HFFc6 (cell line): ENCODE results near the gene KLF3. TPM values are rescaled to one million over a fixed set of nuclear protein-coding genes. Genes with fewer than 3 reads are reported as not detected.
A peak's percentile ranks its signal among the peaks of the same experiment; 100 is the strongest.

Source experiments
- DNase-seq: peaks from one replicate; pipeline ENCODE4 v3.0.0-alpha.2; 2018
- H3K27ac Mint-ChIP-seq: 2 replicates; pipeline ENCODE4 v1.8.0; 2020; ENCODE audit warnings: mild to moderate bottlenecking, mixed read lengths
- H3K27me3 Mint-ChIP-seq: 2 replicates; pipeline ENCODE4 v1.8.0; 2021; ENCODE audit warnings: mild to moderate bottlenecking, moderate library complexity, mixed read lengths; ENCODE audit not compliant: insufficient read depth
- H3K36me3 Mint-ChIP-seq: 2 replicates; pipeline ENCODE4 v1.8.0; 2021; ENCODE audit warnings: low read depth, mixed read lengths
- H3K4me1 Mint-ChIP-seq: 2 replicates; pipeline ENCODE4 v1.8.0; 2020; ENCODE audit warnings: low read depth, mixed read lengths
- H3K4me3 Mint-ChIP-seq: 2 replicates; pipeline ENCODE4 v1.8.0; 2020; ENCODE audit warnings: mild to moderate bottlenecking, moderate library complexity, mixed read lengths
- H3K9me3 Mint-ChIP-seq: 2 replicates; pipeline ENCODE4 v1.8.0; 2020; ENCODE audit warnings: mild to moderate bottlenecking, mixed read lengths
- total RNA-seq, 6 experiments: library from RNA; stranded (reverse); fragmentation: NEBNext Ultra II Directional; extraction: Animal tissue kit (Norgen Biotek cat#: 25700); gene quantifications; 2 replicates in 1 of 6; 3 replicates in 5 of 6; pipeline ENCODE4 v1.2.3, GENCODE V29; 2021
- TF ChIP-seq, protein P1 (sequence below): fragments of 200-600 bp; sonication (generic); IDR thresholded peaks from 2 replicates; pipeline ENCODE4 v1.5.0; 2021; ENCODE audit warnings: antibody characterized with exemption, mild to moderate bottlenecking

The KLF3 gene
- total RNA-seq, 6 experiments from 2014 or later = 10.7 to 17.1 (median 14.0) TPM

DNA sequence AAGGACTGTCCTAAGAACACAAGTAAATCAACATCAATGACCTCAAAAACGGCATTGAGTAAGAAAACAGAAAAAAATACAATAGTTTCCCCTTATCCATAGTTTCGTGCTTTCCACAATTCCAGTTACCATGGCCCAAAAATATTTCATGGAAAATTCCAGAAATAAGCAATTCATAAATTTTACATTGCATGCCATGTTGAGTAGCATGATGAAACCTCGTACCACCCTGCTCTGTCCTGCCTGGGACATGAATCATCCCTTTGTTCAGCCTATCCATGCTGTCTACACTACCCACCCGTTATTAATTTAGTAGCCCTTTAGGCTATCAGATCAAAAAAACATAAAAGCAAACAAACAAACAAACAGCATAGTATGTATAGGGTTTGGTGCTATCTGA is 51.1 kb downstream of the KLF3 start:
- Mint-ChIP-seq H3K36me3 (peaks cover 6% of the 10 kb centered on the region; the same call in 1 of the 2 replicates), H3K4me3 (no peak overlapping the region), H3K9me3 (peaks cover 4% of the 10 kb centered on the region; the same call in 1 of the 2 replicates), H3K27ac (no peak overlapping the region), H3K27me3 (peaks cover 4% of the 10 kb centered on the region), H3K4me1 (peaks cover 17% of the 10 kb centered on the region)
- TF ChIP-seq, protein P1, sequence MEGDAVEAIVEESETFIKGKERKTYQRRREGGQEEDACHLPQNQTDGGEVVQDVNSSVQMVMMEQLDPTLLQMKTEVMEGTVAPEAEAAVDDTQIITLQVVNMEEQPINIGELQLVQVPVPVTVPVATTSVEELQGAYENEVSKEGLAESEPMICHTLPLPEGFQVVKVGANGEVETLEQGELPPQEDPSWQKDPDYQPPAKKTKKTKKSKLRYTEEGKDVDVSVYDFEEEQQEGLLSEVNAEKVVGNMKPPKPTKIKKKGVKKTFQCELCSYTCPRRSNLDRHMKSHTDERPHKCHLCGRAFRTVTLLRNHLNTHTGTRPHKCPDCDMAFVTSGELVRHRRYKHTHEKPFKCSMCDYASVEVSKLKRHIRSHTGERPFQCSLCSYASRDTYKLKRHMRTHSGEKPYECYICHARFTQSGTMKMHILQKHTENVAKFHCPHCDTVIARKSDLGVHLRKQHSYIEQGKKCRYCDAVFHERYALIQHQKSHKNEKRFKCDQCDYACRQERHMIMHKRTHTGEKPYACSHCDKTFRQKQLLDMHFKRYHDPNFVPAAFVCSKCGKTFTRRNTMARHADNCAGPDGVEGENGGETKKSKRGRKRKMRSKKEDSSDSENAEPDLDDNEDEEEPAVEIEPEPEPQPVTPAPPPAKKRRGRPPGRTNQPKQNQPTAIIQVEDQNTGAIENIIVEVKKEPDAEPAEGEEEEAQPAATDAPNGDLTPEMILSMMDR = no peak
- DNase-seq = peak; percentile 7

DNA sequence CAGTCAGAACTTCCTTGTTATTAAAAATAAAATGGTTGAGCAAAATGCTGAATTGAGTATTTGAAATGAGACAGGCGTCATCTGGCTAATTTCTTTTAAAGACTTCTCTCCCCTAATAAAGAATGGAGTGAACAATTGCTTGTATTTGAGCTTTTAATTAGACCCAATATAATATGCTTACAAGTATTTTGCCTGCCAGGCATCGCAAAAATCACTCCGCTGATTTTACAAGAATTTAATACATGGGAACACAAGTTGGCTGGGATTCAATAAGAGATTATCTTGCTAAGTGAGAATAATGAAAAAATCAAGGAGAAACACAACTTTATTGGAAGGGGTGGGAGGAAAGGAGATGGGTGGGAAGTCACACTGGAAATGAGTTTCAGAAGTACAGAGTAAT is 52.3 kb downstream of the KLF3 start:
- Mint-ChIP-seq H3K4me1 (peaks cover 17% of the 10 kb centered on the region), H3K27ac (no peak overlapping the region), H3K9me3 (peaks cover 4% of the 10 kb centered on the region; the same call in 1 of the 2 replicates), H3K36me3 (peaks cover 6% of the 10 kb centered on the region; the same call in 1 of the 2 replicates), H3K27me3 (peaks cover 4% of the 10 kb centered on the region), H3K4me3 (no peak overlapping the region)
- TF ChIP-seq, protein P1 = no peak
- no peak for DNase-seq

DNA sequence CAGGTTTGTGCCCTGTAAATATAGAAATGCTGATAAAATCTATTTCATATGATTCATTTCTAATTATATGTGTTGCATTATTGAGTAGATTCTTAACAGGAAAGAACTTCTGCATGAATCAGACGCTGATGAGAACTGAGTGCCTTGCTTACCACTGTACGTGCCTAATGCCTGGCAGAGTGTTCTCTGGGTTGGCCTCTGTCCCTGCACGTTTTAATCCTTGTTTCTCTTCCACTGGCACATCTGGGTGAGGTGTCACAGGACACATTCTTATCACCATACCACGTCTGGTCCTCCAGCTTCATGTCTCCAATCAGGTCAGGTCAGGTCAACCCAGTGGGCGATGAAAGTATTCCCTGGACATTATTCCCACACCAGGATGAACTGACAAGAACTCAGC is 53.6 kb downstream of the KLF3 start:
- no peak overlapping the region; the same call in 1 of the 2 replicates for H3K27ac Mint-ChIP-seq

DNA sequence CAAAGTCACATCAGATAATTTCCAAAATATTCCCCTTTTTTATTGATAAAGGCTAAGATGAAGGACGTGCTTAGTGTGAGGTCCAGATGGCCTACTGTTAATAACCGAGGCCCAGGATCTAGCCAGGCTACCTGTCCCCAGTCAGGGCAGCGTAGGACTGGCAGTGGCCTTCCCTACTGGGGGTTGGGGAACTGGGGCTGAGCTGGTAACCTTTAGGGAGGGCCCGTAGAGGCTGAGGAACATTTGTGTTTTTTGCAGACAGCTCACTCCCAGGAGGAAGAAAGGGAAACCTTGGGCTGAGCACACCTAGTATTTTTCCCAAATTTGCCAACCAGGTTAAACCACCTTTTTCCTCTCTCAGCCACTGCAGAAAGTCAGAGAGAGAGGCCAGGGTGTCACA is 59.1 kb downstream of the KLF3 start:
- no peak for DNase-seq
- no peak overlapping the region for H3K27ac Mint-ChIP-seq
- H3K4me1 Mint-ChIP-seq = peaks cover 11% of the 10 kb centered on the region
- H3K4me3 Mint-ChIP-seq = no peak overlapping the region
- H3K9me3 Mint-ChIP-seq = no peaks in the 10 kb centered on the region
- H3K27me3 Mint-ChIP-seq = peaks cover 8% of the 10 kb centered on the region
- TF ChIP-seq, protein P1 = no peak
- H3K36me3 Mint-ChIP-seq = no peaks in the 10 kb centered on the region

More for the DNA sequence above, 53.6 kb downstream of the KLF3 start:
- Mint-ChIP-seq H3K27me3 (peaks cover 6% of the 10 kb centered on the region), H3K4me3 (peak overlapping the region; percentile 16; the same call in 1 of the 2 replicates), H3K4me1 (peaks cover 17% of the 10 kb centered on the region), H3K36me3 (no peaks in the 10 kb centered on the region), H3K9me3 (no peaks in the 10 kb centered on the region)
- TF ChIP-seq, protein P1 = no peak
- peak; percentile 49 for DNase-seq

DNA sequence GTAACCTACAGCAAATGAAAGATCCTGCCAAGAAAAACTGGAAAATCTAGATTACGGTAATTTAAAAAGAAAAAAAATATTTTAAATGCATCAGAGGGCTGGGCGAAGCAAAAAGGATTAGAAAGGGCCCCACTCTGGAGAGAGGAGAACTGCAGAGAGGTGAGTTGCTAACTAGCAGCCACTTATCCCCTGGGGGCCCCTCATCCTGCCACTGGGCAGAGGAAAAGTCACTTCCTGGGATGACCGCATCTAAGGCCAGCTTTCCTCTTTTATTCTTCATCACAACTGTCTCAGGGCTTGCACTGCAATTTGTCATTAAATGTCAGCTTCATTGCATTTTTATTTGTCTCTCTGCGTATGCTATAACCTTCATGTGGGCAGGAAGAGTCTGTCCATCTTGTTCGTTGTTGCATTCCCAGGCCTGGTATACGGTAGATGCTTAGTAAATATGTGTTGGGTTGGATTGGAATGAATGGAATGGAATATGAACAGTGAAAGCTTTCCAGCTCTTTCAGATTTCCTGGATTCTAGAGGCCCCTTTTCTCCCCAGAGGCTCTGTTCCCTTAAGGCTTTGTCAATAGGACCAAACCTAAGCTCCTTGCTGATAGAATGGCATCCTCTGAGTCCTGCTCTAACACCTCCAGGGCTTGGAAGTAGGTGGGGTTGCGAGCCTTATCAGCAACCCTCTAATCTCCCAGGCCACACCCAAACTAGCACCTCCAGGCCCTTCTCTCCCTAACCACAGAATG is 59.9 kb downstream of the KLF3 start:
- Mint-ChIP-seq H3K4me3 (no peak overlapping the region), H3K27me3 (peaks cover 10% of the 10 kb centered on the region), H3K4me1 (peaks cover 10% of the 10 kb centered on the region), H3K9me3 (no peaks in the 10 kb centered on the region), H3K27ac (no peak overlapping the region), H3K36me3 (no peaks in the 10 kb centered on the region)
- TF ChIP-seq, protein P1 = no peak
- DNase-seq = no peak
